Pancreas (tissue), 10 donors: ENCODE results near the gene AMDHD1. TPM values are rescaled to one million over a fixed set of nuclear protein-coding genes. Genes with fewer than 3 reads are reported as not detected.
A peak's percentile ranks its signal among the peaks of the same experiment; 100 is the strongest.

ENCODE experiments used
- ATAC-seq, 4 donors: fragments of 200-7000 bp; cut with Tn5 transposase; one replicate each; pipeline versions ENCODE4 v1.8.0 to v1.9.1; 2020; ENCODE audit warnings: mild to moderate bottlenecking in 4 of 4, moderate library complexity in 4 of 4
- DNase-seq, 6 donors: peaks; one replicate each; pipeline ENCODE4 v3.0.0-alpha.2; 2020
- FAIRE-seq: peaks from 2 replicates; lab custom pipeline; 2012; peaks lifted over from hg19 to GRCh38; lab: Jason Lieb, UNC
- H3K27ac ChIP-seq, 4 donors: fragments of 200-600 bp; sonication (generic); 1 replicate in 3 of 4; 2 replicates in 1 of 4; pipeline versions ENCODE4 v1.5.0 to v1.8.0; 2020
- H3K27me3 ChIP-seq, 4 donors: fragments of 200-600 bp; one replicate each; pipeline ENCODE4 v1.8.0; 2021
- H3K36me3 ChIP-seq, 3 donors: fragments of 200-600 bp; sonication (generic) in 1 of 3; one replicate each; pipeline versions ENCODE4 v1.5.0 to v1.8.0; 2020 to 2021
- H3K4me1 ChIP-seq, 3 donors: fragments of 200-600 bp; one replicate each; pipeline ENCODE4 v1.8.0; 2021
- H3K4me3 ChIP-seq, 4 donors: fragments of 200-600 bp; sonication (generic) in 2 of 4; one replicate each; pipeline versions ENCODE4 v1.5.0 to v1.8.0; 2020 to 2021
- H3K9me3 ChIP-seq, 4 donors: fragments of 200-600 bp; one replicate each; pipeline ENCODE4 v1.8.0; 2021
- WGBS, 2 donors: extraction: QIAGEN DNeasy Blood & Tissue Kit; methylation state at CpG; one replicate each; pipeline ENCODE4 v1.1.7; 2013; 5-methylcytosine and 5-hydroxymethylcytosine counted together
- intact Hi-C, 3 donors: fragments of 100-400 bp; cut with DNase I; formaldehyde crosslinking; loops; one replicate each; pipeline versions ENCODE4 v1.11.1 to v1.14.2; 2022
- polyA plus RNA-seq, 2 donors: library from polyadenylated mRNA; stranded (reverse); fragments of 200-250 nt; gene quantifications; one replicate each; pipeline ENCODE4 v1.2.3, GENCODE V29; 2013
- total RNA-seq, 6 donors: library from RNA; stranded (reverse); fragmentation: NEBNext Ultra II Directional in 4 of 6; extraction: Animal tissue kit (Norgen Biotek cat#: 25700) in 4 of 6; gene quantifications; one replicate each; pipeline versions ENCODE4 v1.2.1 to v1.2.4, GENCODE V29; 2021 to 2023
- TF ChIP-seq, protein P1 (sequence below), 4 donors: fragments of 200-600 bp; sonication (generic) in 3 of 4; IDR thresholded peaks; one replicate each; pipeline versions ENCODE4 v1.5.0 to v1.8.0; 2021; ENCODE audit warnings: antibody characterized with exemption in 4 of 4
- donor health status: healthy with polysubstance abuse.
- donor health status: DM: no; HTN: no; CAD: no; lungs with moderate emphysema.
- donor health status: DM: no; HTN: no; CAD: no.
- donor health status: control.
- donor health status: control.
- donor health status: Bipolar disorder and iron deficiency.
- donor health status: DM: yes; HTN: yes; CAD: no.
- donor health status: DM: no; HTN: no; CAD: no.
- donor health status: DM: no; HTN: no; CAD: no.
- donor health status: DM: yes; HTN: yes; CAD: no.

AMDHD1 gene
- total and polyA plus RNA-seq, 8 donors, result 0.55 to 1.8 (median 0.97) TPM

DNA sequence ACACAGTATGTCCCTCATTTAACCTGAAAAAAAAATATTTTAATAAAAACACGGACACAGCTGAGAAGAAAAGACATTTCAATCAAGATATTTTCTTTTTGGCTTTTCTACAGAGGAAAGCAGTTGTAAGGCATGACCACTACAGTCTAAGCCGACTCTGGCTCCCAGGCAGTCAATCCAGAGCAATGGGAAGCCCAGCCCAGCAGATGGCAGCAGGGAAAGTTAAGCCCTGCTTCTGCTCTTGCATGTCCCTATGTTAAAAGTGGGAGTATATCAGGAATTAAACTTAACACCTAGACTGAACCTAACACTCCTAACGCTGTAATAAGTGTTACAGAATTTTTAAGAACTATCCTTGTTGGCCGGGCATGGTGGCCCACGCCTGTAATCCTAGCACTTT, 72.5 kb downstream of the AMDHD1 start:
- FAIRE-seq, result no peak
- TF ChIP-seq, protein P1, sequence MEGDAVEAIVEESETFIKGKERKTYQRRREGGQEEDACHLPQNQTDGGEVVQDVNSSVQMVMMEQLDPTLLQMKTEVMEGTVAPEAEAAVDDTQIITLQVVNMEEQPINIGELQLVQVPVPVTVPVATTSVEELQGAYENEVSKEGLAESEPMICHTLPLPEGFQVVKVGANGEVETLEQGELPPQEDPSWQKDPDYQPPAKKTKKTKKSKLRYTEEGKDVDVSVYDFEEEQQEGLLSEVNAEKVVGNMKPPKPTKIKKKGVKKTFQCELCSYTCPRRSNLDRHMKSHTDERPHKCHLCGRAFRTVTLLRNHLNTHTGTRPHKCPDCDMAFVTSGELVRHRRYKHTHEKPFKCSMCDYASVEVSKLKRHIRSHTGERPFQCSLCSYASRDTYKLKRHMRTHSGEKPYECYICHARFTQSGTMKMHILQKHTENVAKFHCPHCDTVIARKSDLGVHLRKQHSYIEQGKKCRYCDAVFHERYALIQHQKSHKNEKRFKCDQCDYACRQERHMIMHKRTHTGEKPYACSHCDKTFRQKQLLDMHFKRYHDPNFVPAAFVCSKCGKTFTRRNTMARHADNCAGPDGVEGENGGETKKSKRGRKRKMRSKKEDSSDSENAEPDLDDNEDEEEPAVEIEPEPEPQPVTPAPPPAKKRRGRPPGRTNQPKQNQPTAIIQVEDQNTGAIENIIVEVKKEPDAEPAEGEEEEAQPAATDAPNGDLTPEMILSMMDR (IDR thresholded peaks at IDR 0.05), result peak in 1 of 4 donors; percentile 18
- H3K9me3 ChIP-seq, result no peaks in the 10 kb centered on the region
- whole genome bisulfite sequencing, 2 donors, result 74 to 79% methylated on average over 5 of the region's 5 CpGs
- H3K27ac ChIP-seq, result no peak overlapping the region
- H3K4me1 ChIP-seq, result no peaks in the 10 kb centered on the region
- ATAC-seq, result peak in 3 of 4 donors; percentile 49 to 72 (median 66)
- intact Hi-C loops, result no loop called here
- H3K27me3 ChIP-seq, result no peaks in the 10 kb centered on the region
- H3K36me3 ChIP-seq, result peaks cover 0 to 54% (median 10%) of the 10 kb centered on the region in 3 donors
- peak in 1 of 6 donors; percentile 18 for DNase-seq
- H3K4me3 ChIP-seq, result no peak overlapping the region

Other genes with a start within 250 kb of the AMDHD1 start
- 10 to 100 TPM; 14.6 to 63.9 (median 22.7) TPM for gene NTN4, start 152.6 kb upstream of the AMDHD1 start, total RNA-seq
- 10 to 100 TPM; 15.5 to 18.1 TPM for gene NTN4, start 152.6 kb upstream of the AMDHD1 start, polyA plus RNA-seq
- gene SNRPF, start 84.4 kb upstream of the AMDHD1 start, total RNA-seq, result 1 to 10 TPM; 4.8 to 9.1 (median 6.5) TPM
- 10 to 100 TPM; 17.3 to 21.7 TPM for gene SNRPF, start 84.4 kb upstream of the AMDHD1 start, polyA plus RNA-seq
- not detected for gene CCDC38, start 717 bp upstream of the AMDHD1 start, total RNA-seq
- under 1 TPM in 1 of 2 donors, not detected in 1; 0.05 TPM for gene CCDC38, start 717 bp upstream of the AMDHD1 start, polyA plus RNA-seq
- under 1 TPM in 5 of 6 donors, not detected in 1; 0.08 to 0.70 (median 0.58) TPM for gene HAL, start 53.0 kb downstream of the AMDHD1 start, total RNA-seq
- 1 to 10 TPM in 1 of 2 donors, under 1 TPM in 1; 0.38 to 1.2 TPM for gene HAL, start 53.0 kb downstream of the AMDHD1 start, polyA plus RNA-seq
- 10 to 100 TPM; 24.7 to 57.1 (median 36.3) TPM for gene LTA4H, start 92.3 kb downstream of the AMDHD1 start, total RNA-seq
- 10 to 100 TPM; 20.0 to 26.9 TPM for gene LTA4H, start 92.3 kb downstream of the AMDHD1 start, polyA plus RNA-seq